HG03097 (cell line): ENCODE results near the gene STK17B.
"Not testable (repeated sequence)": the region's sequence is repeated elsewhere in the genome, so short reads cannot be mapped to it uniquely, and the experiment has no call there.

ENCODE experiments used
- ATAC-seq: cut with Tn5 transposase; IDR thresholded peaks from one replicate; pipeline ENCODE4 v1.9.1; 2021; ENCODE audit not compliant: unreplicated experiment, low FRiP score

The STK17B gene

GRCh38 chr2:196119926-196120325, 51.5 kb downstream of the STK17B start:
- no peak for ATAC-seq

- no peak for ATAC-seq
These were observed 54.1 kb downstream of the STK17B start for GRCh38 chr2:196117214-196117705.

GRCh38 chr2:196113061-196113974, 58.1 kb downstream of the STK17B start:
- no peak for ATAC-seq

- ATAC-seq, result no peak
These were observed 58.9 kb downstream of the STK17B start for GRCh38 chr2:196112418-196113034.

- no peak for ATAC-seq
These were observed 62.8 kb downstream of the STK17B start for GRCh38 chr2:196108604-196109003.

- no peak for ATAC-seq
These were observed 65.4 kb downstream of the STK17B start for GRCh38 chr2:196105951-196106350.

- no peak for ATAC-seq
These were observed 67.3 kb downstream of the STK17B start for GRCh38 chr2:196104066-196104465.

GRCh38 chr2:196103626-196104025, 67.8 kb downstream of the STK17B start:
- ATAC-seq, result no peak

GRCh38 chr2:196101325-196101991, 69.9 kb downstream of the STK17B start:
- peak; percentile 83 for ATAC-seq

- ATAC-seq, result no peak
These were observed 71.5 kb downstream of the STK17B start for GRCh38 chr2:196099916-196100315.

GRCh38 chr2:196097864-196098660, 73.3 kb downstream of the STK17B start:
- ATAC-seq, result no peak

- ATAC-seq, result no peak
These were observed 74.2 kb downstream of the STK17B start for GRCh38 chr2:196096982-196097745.

GRCh38 chr2:196096264-196096663, 75.1 kb downstream of the STK17B start:
- no peak for ATAC-seq

- not testable (repeated sequence) for ATAC-seq
These were observed 81.9 kb downstream of the STK17B start for GRCh38 chr2:196089448-196089847.

GRCh38 chr2:196088203-196088602, 83.2 kb downstream of the STK17B start:
- no peak for ATAC-seq

GRCh38 chr2:196086517-196087368, 84.6 kb downstream of the STK17B start:
- ATAC-seq, result no peak

- no peak for ATAC-seq
These were observed 87.8 kb downstream of the STK17B start for GRCh38 chr2:196083601-196084000.
